NB4 (cell line): ENCODE data around the gene GCAT.
A peak's percentile ranks its signal among the peaks of the same experiment; 100 is the strongest.

Source experiments
- DNase-seq: peaks from one replicate; pipeline ENCODE4 v3.0.0; 2010; ENCODE audit warnings: low read depth
- H3K4me3 ChIP-seq: one replicate; pipeline ENCODE4 v1.5.1; 2011; ENCODE audit warnings: mild to moderate bottlenecking, low read depth, low read length, moderate library complexity
- CTCF ChIP-seq: IDR thresholded peaks from one replicate; pipeline ENCODE4 v1.5.1; 2012; ENCODE audit warnings: low read depth, low read length
- MAX ChIP-seq: IDR thresholded peaks from 2 replicates; pipeline ENCODE4 v1.6.1; 2011; ENCODE audit warnings: low read depth, low read length
- MYC ChIP-seq: IDR thresholded peaks from 2 replicates; pipeline ENCODE4 v1.6.1; 2011; ENCODE audit warnings: low read depth, low read length
- POLR2A ChIP-seq: IDR thresholded peaks from 2 replicates; pipeline ENCODE4 v1.6.1; 2011; ENCODE audit warnings: mild to moderate bottlenecking; ENCODE audit not compliant: insufficient read length; ENCODE audit errors: extremely low read depth

The GCAT gene

GRCh38 chr22:37777122-37777687 lies 30.5 kb upstream of the GCAT start:
- H3K4me3 ChIP-seq = no peak overlapping the region
- TF ChIP-seq CTCF (no peak), MAX (peak; percentile 91)
- DNase-seq = peak; percentile 66

GRCh38 chr22:37778370-37779009 lies 29.2 kb upstream of the GCAT start:
- TF ChIP-seq POLR2A (no peak), MAX (no peak), MYC (no peak), CTCF (no peak)
- DNase-seq = no peak
- no peak overlapping the region for H3K4me3 ChIP-seq

- H3K4me3 ChIP-seq = no peak overlapping the region
- TF ChIP-seq POLR2A = no peak
- no peak for TF ChIP-seq MAX
- no peak for TF ChIP-seq CTCF
- TF ChIP-seq MYC = no peak
- no peak for DNase-seq
Observed at GRCh38 chr22:37781434-37782059, 26.2 kb upstream of the GCAT start.

- DNase-seq = no peak
Observed at GRCh38 chr22:37782340-37783168, 25.2 kb upstream of the GCAT start.

More at GRCh38 chr22:37782340-37783168, 25.2 kb upstream of the GCAT start:
- TF ChIP-seq CTCF (no peak), MYC (no peak), MAX (no peak), POLR2A (no peak)
- H3K4me3 ChIP-seq = no peak overlapping the region
